ENCODE measurements around the gene CHDH. TPM values are rescaled to one million over a fixed set of nuclear protein-coding genes. Genes with fewer than 3 reads are reported as not detected.

CHDH gene
- total and polyA plus RNA-seq, 2 donors (not counting 3 experiments of a cell fraction or from before 2014, with no cell fraction given): 0.04 to 0.06 TPM

DNA sequence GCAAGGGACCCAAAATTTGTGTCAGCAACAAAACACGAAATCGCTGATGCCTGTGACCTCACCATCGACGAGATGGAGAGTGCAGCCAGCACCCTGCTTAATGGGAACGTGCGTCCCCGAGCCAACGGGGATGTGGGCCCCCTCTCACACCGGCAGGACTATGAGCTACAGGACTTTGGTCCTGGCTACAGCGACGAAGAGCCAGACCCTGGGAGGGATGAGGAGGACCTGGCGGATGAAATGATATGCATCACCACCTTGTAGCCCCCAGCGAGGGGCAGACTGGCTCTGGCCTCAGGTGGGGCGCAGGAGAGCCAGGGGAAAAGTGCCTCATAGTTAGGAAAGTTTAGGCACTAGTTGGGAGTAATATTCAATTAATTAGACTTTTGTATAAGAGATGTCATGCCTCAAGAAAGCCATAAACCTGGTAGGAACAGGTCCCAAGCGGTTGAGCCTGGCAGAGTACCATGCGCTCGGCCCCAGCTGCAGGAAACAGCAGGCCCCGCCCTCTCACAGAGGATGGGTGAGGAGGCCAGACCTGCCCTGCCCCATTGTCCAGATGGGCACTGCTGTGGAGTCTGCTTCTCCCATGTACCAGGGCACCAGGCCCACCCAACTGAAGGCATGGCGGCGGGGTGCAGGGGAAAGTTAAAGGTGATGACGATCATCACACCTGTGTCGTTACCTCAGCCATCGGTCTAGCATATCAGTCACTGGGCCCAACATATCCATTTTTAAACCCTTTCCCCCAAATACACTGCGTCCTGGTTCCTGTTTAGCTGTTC is 34.9 kb downstream of the CHDH start:
- TF ChIP-seq, protein P1, sequence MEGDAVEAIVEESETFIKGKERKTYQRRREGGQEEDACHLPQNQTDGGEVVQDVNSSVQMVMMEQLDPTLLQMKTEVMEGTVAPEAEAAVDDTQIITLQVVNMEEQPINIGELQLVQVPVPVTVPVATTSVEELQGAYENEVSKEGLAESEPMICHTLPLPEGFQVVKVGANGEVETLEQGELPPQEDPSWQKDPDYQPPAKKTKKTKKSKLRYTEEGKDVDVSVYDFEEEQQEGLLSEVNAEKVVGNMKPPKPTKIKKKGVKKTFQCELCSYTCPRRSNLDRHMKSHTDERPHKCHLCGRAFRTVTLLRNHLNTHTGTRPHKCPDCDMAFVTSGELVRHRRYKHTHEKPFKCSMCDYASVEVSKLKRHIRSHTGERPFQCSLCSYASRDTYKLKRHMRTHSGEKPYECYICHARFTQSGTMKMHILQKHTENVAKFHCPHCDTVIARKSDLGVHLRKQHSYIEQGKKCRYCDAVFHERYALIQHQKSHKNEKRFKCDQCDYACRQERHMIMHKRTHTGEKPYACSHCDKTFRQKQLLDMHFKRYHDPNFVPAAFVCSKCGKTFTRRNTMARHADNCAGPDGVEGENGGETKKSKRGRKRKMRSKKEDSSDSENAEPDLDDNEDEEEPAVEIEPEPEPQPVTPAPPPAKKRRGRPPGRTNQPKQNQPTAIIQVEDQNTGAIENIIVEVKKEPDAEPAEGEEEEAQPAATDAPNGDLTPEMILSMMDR (IDR thresholded peaks at IDR 0.05; ENCODE audit: extremely low read depth in 1 of 2, insufficient read depth in 1 of 2, low read depth in 1 of 2, low read length in 2 of 2): no peak
- no peak for TF ChIP-seq FOS (IDR thresholded peaks at IDR 0.05; ENCODE audit: borderline replicate concordance, insufficient read depth, low read length)
- TF ChIP-seq EZH2 (IDR thresholded peaks at IDR 0.05; ENCODE audit: borderline replicate concordance, low read depth, low read length, severe bottlenecking): no peak
- TF ChIP-seq JUN (IDR thresholded peaks at IDR 0.05; ENCODE audit: borderline replicate concordance, insufficient read depth, insufficient read length, low read depth): no peak
- no peak for TF ChIP-seq POLR2A (IDR thresholded peaks at IDR 0.05; ENCODE audit: low read depth, low read length)
- no peaks in the 10 kb centered on the region for H3K79me2 ChIP-seq (ENCODE audit: control insufficient read depth, insufficient read depth, low read length)
- no peak overlapping the region for H3K9ac ChIP-seq (replicated peaks; ENCODE audit: extremely low read depth, insufficient read depth, low read length)
- H3K27ac ChIP-seq (ENCODE audit: insufficient read depth, low read depth, low read length): no peak overlapping the region
- DNase-seq (ENCODE audit: low read depth, low spot score) (no peak), FAIRE-seq (no peak)
- no peak overlapping the region for H2AFZ ChIP-seq (ENCODE audit: low read depth, low read length)
- no peaks in the 10 kb centered on the region for H4K20me1 ChIP-seq (replicated peaks; ENCODE audit: control insufficient read depth, extremely low read depth, insufficient read depth, low read length)
- no peak overlapping the region for H3K4me2 ChIP-seq (ENCODE audit: insufficient read depth, low read length)
- no peaks in the 10 kb centered on the region for H3K9me1 ChIP-seq (replicated peaks; ENCODE audit: control insufficient read depth, extremely low read depth, insufficient read depth, low read length)
- H3K27me3 ChIP-seq (ENCODE audit: control insufficient read depth in 2 of 2, insufficient read depth in 2 of 2, low read length in 2 of 2): no peaks in the 10 kb centered on the region
- intact Hi-C loops (cut with micrococcal nuclease): no loop called here
- no peaks in the 10 kb centered on the region for H3K9me3 ChIP-seq (replicated peaks; ENCODE audit: control insufficient read depth, insufficient read depth, low read length)
- no peak overlapping the region for H3K4me3 ChIP-seq (replicated peaks in 1 of 3; ENCODE audit: insufficient read depth in 1 of 3, low read depth in 1 of 3, low read length in 3 of 3)
- H3K4me1 ChIP-seq (ENCODE audit: control insufficient read depth, extremely low read depth, insufficient read depth, low read length): no peaks in the 10 kb centered on the region
- no peaks in the 10 kb centered on the region for H3K36me3 ChIP-seq (ENCODE audit: control insufficient read depth in 2 of 2, extremely low read depth in 1 of 2, insufficient read depth in 2 of 2, low read length in 2 of 2)
- no TSS peak for BruUV-seq (replicated peaks)
- ChIA-PET CTCF (no interaction called here), POLR2A (no interaction called here)
- dilution Hi-C loops (cut with MboI; ENCODE audit: extremely low pct_ligation_motif_present, low sequenced_read_pairs): no loop called here
